Iris pigment epithelial cell (primary cell): ENCODE data around the gene GRM3.
"Not testable (repeated sequence)": the region's sequence is repeated elsewhere in the genome, so short reads cannot be mapped to it uniquely, and the experiment has no call there.

Source experiments
- DNase-seq: peaks from one replicate; pipeline ENCODE4 v3.0.0-alpha.2; 2011; ENCODE audit warnings: low read depth

Gene GRM3

GRCh38 chr7:86643561-86644281 is at the start of gene GRM3:
TSS of gene GRM3 (plus strand) at chr7:86643909. CDS start at chr7:86765146, 121,237 bp downstream.
- DNase-seq = no peak

- DNase-seq = no peak
Measured at GRCh38 chr7:86598311-86598710, 45.4 kb upstream of the GRM3 start.

GRCh38 chr7:86598721-86599120 is 45.0 kb upstream of the GRM3 start:
- no peak for DNase-seq

GRCh38 chr7:86600506-86601290 is 43.0 kb upstream of the GRM3 start:
- DNase-seq = no peak

GRCh38 chr7:86615711-86616110 is 28.0 kb upstream of the GRM3 start:
- not testable (repeated sequence) for DNase-seq

- no peak for DNase-seq
Measured at GRCh38 chr7:86644282-86645224, 844 bp downstream of the GRM3 start.

- no peak for DNase-seq
Measured at GRCh38 chr7:86645225-86645608, 1.5 kb downstream of the GRM3 start.

- no peak for DNase-seq
Measured at GRCh38 chr7:86645676-86646276, 2.1 kb downstream of the GRM3 start.

- DNase-seq = no peak
Measured at GRCh38 chr7:86647385-86648094, 3.8 kb downstream of the GRM3 start.

- no peak for DNase-seq
Measured at GRCh38 chr7:86648169-86648568, 4.5 kb downstream of the GRM3 start.

GRCh38 chr7:86653919-86654659 is 10.4 kb downstream of the GRM3 start:
- DNase-seq = no peak

GRCh38 chr7:86657948-86658347 is 14.2 kb downstream of the GRM3 start:
- DNase-seq = no peak

- no peak for DNase-seq
Measured at GRCh38 chr7:86660950-86661462, 17.3 kb downstream of the GRM3 start.

GRCh38 chr7:86664486-86664885 is 20.8 kb downstream of the GRM3 start:
- no peak for DNase-seq

GRCh38 chr7:86664991-86665390 is 21.3 kb downstream of the GRM3 start:
- DNase-seq = no peak

- DNase-seq = no peak
Measured at GRCh38 chr7:86665669-86666068, 22.0 kb downstream of the GRM3 start.

GRCh38 chr7:86667732-86668131 is 24.0 kb downstream of the GRM3 start:
- DNase-seq = no peak

GRCh38 chr7:86668315-86668714 is 24.6 kb downstream of the GRM3 start:
- DNase-seq = no peak

- DNase-seq = no peak
Measured at GRCh38 chr7:86687831-86688230, 44.1 kb downstream of the GRM3 start.

GRCh38 chr7:86689363-86689762 is 45.7 kb downstream of the GRM3 start:
- no peak for DNase-seq
